ELR (cell line): ENCODE results near the gene BOLA1.
A peak's percentile ranks its signal among the peaks of the same experiment; 100 is the strongest.
"Not testable (repeated sequence)": the region's sequence is repeated elsewhere in the genome, so short reads cannot be mapped to it uniquely, and the experiment has no call there.

Source experiments
- DNase-seq: peaks from one replicate; pipeline ENCODE4 v3.0.0-alpha.2; 2015; ENCODE audit warnings: low read depth

The BOLA1 gene

GRCh38 chr1:149931212-149931790 lies 31.9 kb downstream of the BOLA1 start:
- DNase-seq, result peak; percentile 57

DNA sequence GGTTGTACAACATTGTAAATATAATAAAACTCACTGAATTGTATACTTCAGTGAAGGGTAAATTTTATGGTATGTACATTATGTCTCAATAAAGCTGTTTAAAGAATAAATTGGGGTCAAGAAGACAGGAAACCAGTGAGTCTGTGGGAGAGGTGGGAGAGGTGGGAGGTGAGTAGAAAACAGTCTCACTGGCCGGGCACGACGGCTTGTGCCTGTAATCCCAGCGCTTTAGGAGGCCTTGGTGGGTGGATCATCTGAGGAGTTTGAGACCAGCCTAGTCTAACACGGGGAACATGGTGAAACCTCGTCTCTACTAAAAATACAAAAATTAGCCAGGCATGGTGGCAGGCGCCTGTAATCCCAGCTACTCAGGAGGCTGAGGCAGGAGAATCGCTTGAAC lies 33.1 kb downstream of the BOLA1 start:
- DNase-seq, result no peak

- no peak for DNase-seq
Measured at GRCh38 chr1:149933208-149933607, 33.8 kb downstream of the BOLA1 start.

DNA sequence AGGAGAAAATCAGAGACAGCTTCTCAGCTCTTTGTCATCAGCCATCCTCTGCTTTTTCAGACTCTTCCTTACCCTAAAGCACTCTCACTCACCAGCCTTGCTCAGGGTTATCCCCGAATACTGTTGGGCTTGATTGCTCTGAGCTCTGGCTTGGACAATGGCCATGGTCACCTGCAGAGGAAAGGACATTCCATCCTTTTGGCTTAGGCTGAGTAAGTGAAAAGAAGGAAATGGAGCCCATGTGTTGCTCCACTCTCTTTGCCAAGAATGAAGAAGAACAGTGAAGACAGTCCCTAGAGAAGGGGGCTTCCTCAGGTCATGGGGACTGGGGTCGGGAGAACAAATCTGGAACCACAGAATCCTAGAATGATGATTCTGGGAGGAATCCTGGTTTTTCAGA lies 35.0 kb downstream of the BOLA1 start:
- no peak for DNase-seq

DNA sequence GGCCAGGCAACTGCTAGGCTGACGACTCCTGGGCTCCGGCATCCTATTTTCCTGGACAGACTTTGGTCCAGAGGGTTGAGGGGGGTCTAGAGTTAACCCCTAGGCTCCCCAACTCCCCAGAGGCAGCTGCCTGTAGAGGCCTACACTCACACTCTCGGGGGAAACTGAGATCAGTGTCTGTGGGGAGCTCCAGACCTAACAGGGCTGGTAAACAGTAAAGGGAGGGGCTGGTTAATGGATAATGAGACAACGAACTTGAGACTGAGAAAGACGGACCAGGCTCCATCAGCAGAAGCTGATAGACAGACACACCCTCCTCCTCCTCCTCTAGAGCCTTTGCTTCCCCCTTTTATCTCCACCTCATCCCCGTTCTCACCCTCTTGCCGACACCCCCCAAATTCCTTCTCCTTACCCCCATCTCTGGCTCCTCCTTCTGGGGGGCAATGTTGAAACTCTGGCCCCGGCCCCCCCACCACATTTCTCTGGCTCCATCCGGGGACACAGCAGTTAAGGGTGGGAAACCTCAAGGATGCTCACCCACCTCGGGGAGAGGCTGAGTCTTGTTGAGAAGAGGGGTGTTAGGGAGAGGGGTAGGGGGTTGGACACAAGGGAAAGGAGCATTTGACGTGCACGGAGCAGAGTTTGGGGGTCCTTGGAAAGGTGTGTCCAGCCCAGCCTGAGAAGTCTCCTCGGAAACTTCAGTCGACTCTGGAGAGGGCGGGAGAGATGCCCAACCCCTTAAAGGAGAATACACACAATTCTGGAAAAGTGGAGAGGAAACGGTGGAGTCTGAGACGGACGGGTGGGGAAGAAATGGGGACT lies 37.0 kb downstream of the BOLA1 start, which contains the start of gene MTMR11:
TSS of gene MTMR11 (minus strand) at position 710 of the 822 bp plus-strand sequence. CDS start at position 478, 232 bp downstream.
- peak; percentile 67 for DNase-seq

DNA sequence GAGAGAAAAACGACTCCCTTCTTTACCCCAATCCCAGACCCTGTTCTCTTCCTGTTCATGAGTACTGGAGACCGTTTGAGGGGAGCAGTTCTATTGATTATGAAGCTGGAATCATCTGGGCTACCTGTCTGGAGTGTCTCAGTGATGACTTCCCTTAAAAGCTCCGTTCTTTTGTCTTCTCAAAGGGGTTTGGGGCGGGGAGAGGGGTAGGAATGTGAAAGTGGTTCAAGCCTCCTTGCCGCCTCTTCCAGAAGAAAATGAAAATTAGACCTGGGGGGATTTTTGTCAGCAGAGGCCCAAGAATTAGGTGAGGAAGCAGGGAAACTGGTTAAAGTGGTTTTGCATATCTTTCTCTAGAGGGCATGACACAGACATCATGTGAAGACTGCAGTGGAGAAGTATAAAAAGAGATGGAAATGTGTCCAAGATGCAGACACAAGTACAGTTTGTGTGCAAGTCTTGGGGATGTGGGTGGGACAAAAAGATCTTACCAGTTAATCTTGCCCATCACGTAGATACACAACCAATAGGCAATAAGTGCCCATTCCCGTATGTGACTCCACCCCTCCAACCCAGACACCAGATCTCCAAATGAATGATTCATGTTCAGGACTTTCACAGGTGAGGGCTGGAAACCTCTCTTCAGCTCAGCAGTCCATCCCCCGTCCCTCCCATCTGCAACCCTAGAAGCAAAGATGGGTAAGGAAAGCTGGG lies 37.8 kb downstream of the BOLA1 start:
- DNase-seq, result peak; percentile 73

GRCh38 chr1:149937759-149938158 lies 38.4 kb downstream of the BOLA1 start:
- DNase-seq, result no peak

- DNase-seq, result not testable (repeated sequence)
Measured at GRCh38 chr1:149938668-149939003, 39.3 kb downstream of the BOLA1 start.

DNA sequence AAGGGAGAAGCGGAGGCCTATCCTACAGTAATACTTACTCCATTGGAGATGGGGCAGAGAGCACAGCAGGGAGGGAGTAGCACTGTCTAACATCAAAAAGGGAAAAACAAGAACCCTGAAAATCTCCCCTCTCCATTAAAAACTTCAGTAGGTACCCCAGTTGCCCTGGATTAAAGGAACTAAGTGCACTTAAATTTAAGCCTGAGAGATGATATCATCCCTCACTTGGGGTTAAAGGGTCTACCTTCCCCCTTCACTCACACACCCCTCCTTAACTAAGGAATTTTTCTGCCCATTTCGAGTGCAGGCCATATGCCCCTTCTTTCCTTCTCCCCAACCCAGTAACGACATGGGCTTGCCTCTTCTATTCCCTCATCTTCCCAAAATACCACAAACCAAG lies 41.1 kb downstream of the BOLA1 start:
- DNase-seq, result no peak

DNA sequence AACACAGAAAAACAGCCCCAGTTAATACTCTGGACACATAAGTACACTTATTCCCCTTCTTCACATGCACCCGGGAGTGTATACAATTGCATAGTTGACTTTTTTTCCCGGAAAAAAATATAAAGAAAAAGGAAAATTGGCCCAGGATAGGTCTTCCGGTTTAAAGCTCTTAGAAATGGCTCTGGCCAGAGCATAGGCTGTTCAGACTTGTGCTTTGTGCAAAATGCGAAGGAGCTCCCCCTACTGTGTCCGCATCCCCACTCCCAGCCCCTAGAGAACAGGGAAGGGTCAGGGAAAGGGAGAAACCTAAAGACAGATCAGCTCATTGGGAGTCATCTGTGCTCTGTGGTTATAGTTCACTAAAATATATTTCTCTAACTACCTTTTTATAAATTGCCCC lies 42.8 kb downstream of the BOLA1 start:
- peak; percentile 38 for DNase-seq

DNA sequence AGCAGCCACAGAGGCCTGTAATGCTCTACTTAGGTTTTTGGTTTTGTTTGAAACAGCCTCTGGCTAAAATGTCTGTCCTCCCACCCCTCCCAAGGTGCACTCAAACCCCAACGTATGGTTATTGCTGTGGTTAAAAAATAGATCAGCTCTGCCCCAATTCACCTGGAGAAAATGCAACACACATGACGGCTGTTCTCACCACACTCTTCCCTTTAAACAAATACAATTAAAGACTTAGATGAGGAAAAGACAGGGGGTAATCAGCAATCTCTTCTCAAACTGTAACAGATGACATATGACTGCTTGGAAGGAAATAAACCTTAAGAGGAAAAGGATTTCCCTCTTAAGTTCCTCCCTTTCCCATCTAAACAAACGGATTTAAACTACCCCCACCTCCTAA lies 43.5 kb downstream of the BOLA1 start:
- DNase-seq, result no peak

- no peak for DNase-seq
Measured at GRCh38 chr1:149945206-149945605, 45.8 kb downstream of the BOLA1 start.

GRCh38 chr1:149949911-149950310 lies 50.5 kb downstream of the BOLA1 start:
- no peak for DNase-seq
